ENCODE measurements around the gene UQCR11.
A peak's percentile ranks its signal among the peaks of the same experiment; 100 is the strongest.

UQCR11 gene

GRCh38 chr19:1632462-1633268 lies 27.4 kb upstream of the UQCR11 start:
- Histone ChIP-seq H3K27me3 (replicated peaks; ENCODE audit: control insufficient read depth, insufficient read depth, low read length) (no peaks in the 10 kb centered on the region), H3K9ac (ENCODE audit: low read length) (no peak overlapping the region), H3K4me1 (ENCODE audit: control insufficient read depth, insufficient read depth, low read length) (no peaks in the 10 kb centered on the region), H3K4me3 (ENCODE audit: low read length) (no peak overlapping the region), H3K9me3 (ENCODE audit: control insufficient read depth, low read length) (no peaks in the 10 kb centered on the region), H3K36me3 (ENCODE audit: control insufficient read depth, insufficient read depth, low read length, severe bottlenecking) (peaks cover 12% of the 10 kb centered on the region)
- no peak for DNase-seq (ENCODE audit: low read depth)

GRCh38 chr19:1631557-1632100 lies 26.4 kb upstream of the UQCR11 start:
- H3K27me3 ChIP-seq (replicated peaks; ENCODE audit: control insufficient read depth, insufficient read depth, low read length), result no peaks in the 10 kb centered on the region
- no peak for DNase-seq (ENCODE audit: low read depth)
- H3K9me3 ChIP-seq (ENCODE audit: control insufficient read depth, low read length), result no peaks in the 10 kb centered on the region
- no peak overlapping the region for H3K9ac ChIP-seq (ENCODE audit: low read length)
- no peak overlapping the region for H3K4me3 ChIP-seq (ENCODE audit: low read length)
- H3K4me1 ChIP-seq (ENCODE audit: control insufficient read depth, insufficient read depth, low read length), result no peaks in the 10 kb centered on the region
- H3K36me3 ChIP-seq (ENCODE audit: control insufficient read depth, insufficient read depth, low read length, severe bottlenecking), result peaks cover 12% of the 10 kb centered on the region

GRCh38 chr19:1630811-1631210 lies 25.5 kb upstream of the UQCR11 start:
- no peak for DNase-seq (ENCODE audit: low read depth)
- Histone ChIP-seq H3K9ac (ENCODE audit: low read length) (no peak overlapping the region), H3K27me3 (replicated peaks; ENCODE audit: control insufficient read depth, insufficient read depth, low read length) (no peaks in the 10 kb centered on the region), H3K4me1 (ENCODE audit: control insufficient read depth, insufficient read depth, low read length) (no peaks in the 10 kb centered on the region), H3K4me3 (ENCODE audit: low read length) (no peak overlapping the region), H3K9me3 (ENCODE audit: control insufficient read depth, low read length) (no peaks in the 10 kb centered on the region), H3K36me3 (ENCODE audit: control insufficient read depth, insufficient read depth, low read length, severe bottlenecking) (peaks cover 12% of the 10 kb centered on the region)

GRCh38 chr19:1630012-1630411 lies 24.8 kb upstream of the UQCR11 start:
- H3K9me3 ChIP-seq (ENCODE audit: control insufficient read depth, low read length), result no peaks in the 10 kb centered on the region
- peaks cover 12% of the 10 kb centered on the region for H3K36me3 ChIP-seq (ENCODE audit: control insufficient read depth, insufficient read depth, low read length, severe bottlenecking)
- H3K4me3 ChIP-seq (ENCODE audit: low read length), result no peak overlapping the region
- H3K9ac ChIP-seq (ENCODE audit: low read length), result no peak overlapping the region
- no peaks in the 10 kb centered on the region for H3K27me3 ChIP-seq (replicated peaks; ENCODE audit: control insufficient read depth, insufficient read depth, low read length)
- no peak for DNase-seq (ENCODE audit: low read depth)
- H3K4me1 ChIP-seq (ENCODE audit: control insufficient read depth, insufficient read depth, low read length), result no peaks in the 10 kb centered on the region

- DNase-seq (ENCODE audit: low read depth), result no peak
- Histone ChIP-seq H3K36me3 (ENCODE audit: control insufficient read depth, insufficient read depth, low read length, severe bottlenecking) (peaks cover 7% of the 10 kb centered on the region), H3K4me3 (ENCODE audit: low read length) (no peak overlapping the region), H3K9ac (ENCODE audit: low read length) (no peak overlapping the region), H3K27me3 (replicated peaks; ENCODE audit: control insufficient read depth, insufficient read depth, low read length) (no peaks in the 10 kb centered on the region), H3K9me3 (ENCODE audit: control insufficient read depth, low read length) (no peaks in the 10 kb centered on the region), H3K4me1 (ENCODE audit: control insufficient read depth, insufficient read depth, low read length) (no peaks in the 10 kb centered on the region)
Measured at GRCh38 chr19:1629256-1629808, 24.1 kb upstream of the UQCR11 start.

GRCh38 chr19:1627194-1627593 lies 21.9 kb upstream of the UQCR11 start:
- H3K9me3 ChIP-seq (ENCODE audit: control insufficient read depth, low read length), result no peaks in the 10 kb centered on the region
- H3K4me1 ChIP-seq (ENCODE audit: control insufficient read depth, insufficient read depth, low read length), result no peaks in the 10 kb centered on the region
- no peak overlapping the region for H3K4me3 ChIP-seq (ENCODE audit: low read length)
- DNase-seq (ENCODE audit: low read depth), result no peak
- H3K9ac ChIP-seq (ENCODE audit: low read length), result no peak overlapping the region
- H3K36me3 ChIP-seq (ENCODE audit: control insufficient read depth, insufficient read depth, low read length, severe bottlenecking), result peaks cover 4% of the 10 kb centered on the region
- H3K27me3 ChIP-seq (replicated peaks; ENCODE audit: control insufficient read depth, insufficient read depth, low read length), result no peaks in the 10 kb centered on the region

- H3K9ac ChIP-seq (ENCODE audit: low read length), result no peak overlapping the region
- no peaks in the 10 kb centered on the region for H3K27me3 ChIP-seq (replicated peaks; ENCODE audit: control insufficient read depth, insufficient read depth, low read length)
- H3K4me3 ChIP-seq (ENCODE audit: low read length), result no peak overlapping the region
- DNase-seq (ENCODE audit: low read depth), result no peak
- H3K36me3 ChIP-seq (ENCODE audit: control insufficient read depth, insufficient read depth, low read length, severe bottlenecking), result no peaks in the 10 kb centered on the region
- H3K4me1 ChIP-seq (ENCODE audit: control insufficient read depth, insufficient read depth, low read length), result no peaks in the 10 kb centered on the region
- no peaks in the 10 kb centered on the region for H3K9me3 ChIP-seq (ENCODE audit: control insufficient read depth, low read length)
Measured at GRCh38 chr19:1626417-1627010, 21.3 kb upstream of the UQCR11 start.

- H3K9ac ChIP-seq (ENCODE audit: low read length), result no peak overlapping the region
- no peaks in the 10 kb centered on the region for H3K4me1 ChIP-seq (ENCODE audit: control insufficient read depth, insufficient read depth, low read length)
- H3K27me3 ChIP-seq (replicated peaks; ENCODE audit: control insufficient read depth, insufficient read depth, low read length), result no peaks in the 10 kb centered on the region
- peaks cover 7% of the 10 kb centered on the region for H3K36me3 ChIP-seq (ENCODE audit: control insufficient read depth, insufficient read depth, low read length, severe bottlenecking)
- no peaks in the 10 kb centered on the region for H3K9me3 ChIP-seq (ENCODE audit: control insufficient read depth, low read length)
- no peak overlapping the region for H3K4me3 ChIP-seq (ENCODE audit: low read length)
- peak; percentile 41 for DNase-seq (ENCODE audit: low read depth)
Measured at GRCh38 chr19:1624458-1624857, 19.2 kb upstream of the UQCR11 start.

- Histone ChIP-seq H3K4me3 (ENCODE audit: low read length) (no peak overlapping the region), H3K36me3 (ENCODE audit: control insufficient read depth, insufficient read depth, low read length, severe bottlenecking) (peaks cover 13% of the 10 kb centered on the region), H3K9ac (ENCODE audit: low read length) (no peak overlapping the region), H3K4me1 (ENCODE audit: control insufficient read depth, insufficient read depth, low read length) (no peaks in the 10 kb centered on the region), H3K27me3 (replicated peaks; ENCODE audit: control insufficient read depth, insufficient read depth, low read length) (no peaks in the 10 kb centered on the region), H3K9me3 (ENCODE audit: control insufficient read depth, low read length) (no peaks in the 10 kb centered on the region)
- DNase-seq (ENCODE audit: low read depth), result no peak
Measured at GRCh38 chr19:1622541-1622940, 17.3 kb upstream of the UQCR11 start.

- Histone ChIP-seq H3K9me3 (ENCODE audit: control insufficient read depth, low read length) (no peaks in the 10 kb centered on the region), H3K9ac (ENCODE audit: low read length) (no peak overlapping the region), H3K27me3 (replicated peaks; ENCODE audit: control insufficient read depth, insufficient read depth, low read length) (no peaks in the 10 kb centered on the region), H3K36me3 (ENCODE audit: control insufficient read depth, insufficient read depth, low read length, severe bottlenecking) (peaks cover 18% of the 10 kb centered on the region), H3K4me3 (ENCODE audit: low read length) (no peak overlapping the region), H3K4me1 (ENCODE audit: control insufficient read depth, insufficient read depth, low read length) (no peaks in the 10 kb centered on the region)
- no peak for DNase-seq (ENCODE audit: low read depth)
Measured at GRCh38 chr19:1622007-1622406, 16.7 kb upstream of the UQCR11 start.

GRCh38 chr19:1621574-1621973 lies 16.3 kb upstream of the UQCR11 start:
- Histone ChIP-seq H3K4me1 (ENCODE audit: control insufficient read depth, insufficient read depth, low read length) (no peaks in the 10 kb centered on the region), H3K9me3 (ENCODE audit: control insufficient read depth, low read length) (no peaks in the 10 kb centered on the region), H3K27me3 (replicated peaks; ENCODE audit: control insufficient read depth, insufficient read depth, low read length) (no peaks in the 10 kb centered on the region), H3K4me3 (ENCODE audit: low read length) (no peak overlapping the region), H3K9ac (ENCODE audit: low read length) (no peak overlapping the region), H3K36me3 (ENCODE audit: control insufficient read depth, insufficient read depth, low read length, severe bottlenecking) (peaks cover 19% of the 10 kb centered on the region)
- no peak for DNase-seq (ENCODE audit: low read depth)

Data from adipocyte (in vitro differentiated cells).